ENCODE measurements around the gene MUC6. TPM values are rescaled to one million over a fixed set of nuclear protein-coding genes. Genes with fewer than 3 reads are reported as not detected.

Gene MUC6
- total RNA-seq, 1 donor from 2014 or later, result not detected

DNA sequence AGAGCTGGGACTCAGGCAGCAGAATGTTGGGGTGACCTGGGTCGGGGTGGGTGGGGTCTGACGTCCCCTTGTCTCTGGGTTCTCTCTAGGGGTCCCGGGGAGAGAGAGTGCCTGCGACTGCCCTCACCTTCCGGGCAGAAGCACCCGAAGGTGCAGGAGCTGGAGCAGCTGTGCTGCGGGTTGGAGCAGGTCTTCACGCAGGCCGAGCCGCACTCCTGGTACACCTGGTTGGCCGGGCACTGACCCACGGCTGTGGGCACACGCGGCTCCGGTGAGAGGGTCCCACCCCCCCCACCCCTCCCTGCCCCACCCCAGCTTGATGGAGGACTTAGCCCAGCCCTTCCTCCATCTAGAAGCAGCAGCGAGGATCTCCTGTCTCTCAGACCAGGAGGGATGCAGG is 6.4 kb downstream of the MUC6 start:
- no peaks in the 10 kb centered on the region for H3K4me1 Mint-ChIP-seq
- no peak for DNase-seq (ENCODE audit: low read depth, low spot score)
- H3K36me3 Mint-ChIP-seq (ENCODE audit: low read depth), result no peaks in the 10 kb centered on the region
- TF ChIP-seq, protein P1, sequence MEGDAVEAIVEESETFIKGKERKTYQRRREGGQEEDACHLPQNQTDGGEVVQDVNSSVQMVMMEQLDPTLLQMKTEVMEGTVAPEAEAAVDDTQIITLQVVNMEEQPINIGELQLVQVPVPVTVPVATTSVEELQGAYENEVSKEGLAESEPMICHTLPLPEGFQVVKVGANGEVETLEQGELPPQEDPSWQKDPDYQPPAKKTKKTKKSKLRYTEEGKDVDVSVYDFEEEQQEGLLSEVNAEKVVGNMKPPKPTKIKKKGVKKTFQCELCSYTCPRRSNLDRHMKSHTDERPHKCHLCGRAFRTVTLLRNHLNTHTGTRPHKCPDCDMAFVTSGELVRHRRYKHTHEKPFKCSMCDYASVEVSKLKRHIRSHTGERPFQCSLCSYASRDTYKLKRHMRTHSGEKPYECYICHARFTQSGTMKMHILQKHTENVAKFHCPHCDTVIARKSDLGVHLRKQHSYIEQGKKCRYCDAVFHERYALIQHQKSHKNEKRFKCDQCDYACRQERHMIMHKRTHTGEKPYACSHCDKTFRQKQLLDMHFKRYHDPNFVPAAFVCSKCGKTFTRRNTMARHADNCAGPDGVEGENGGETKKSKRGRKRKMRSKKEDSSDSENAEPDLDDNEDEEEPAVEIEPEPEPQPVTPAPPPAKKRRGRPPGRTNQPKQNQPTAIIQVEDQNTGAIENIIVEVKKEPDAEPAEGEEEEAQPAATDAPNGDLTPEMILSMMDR (conservative IDR thresholded peaks at IDR 0.05), result no peak
- no peaks in the 10 kb centered on the region for H3K9me3 Mint-ChIP-seq
- H3K27me3 Mint-ChIP-seq (ENCODE audit: low read depth), result no peaks in the 10 kb centered on the region
- H3K27ac Mint-ChIP-seq (ENCODE audit: unreplicated experiment), result no peak overlapping the region
- H3K4me3 Mint-ChIP-seq, result no peak overlapping the region

GRCh38 chr11:1029654-1030053 is 6.9 kb downstream of the MUC6 start:
- H3K9me3 Mint-ChIP-seq, result no peaks in the 10 kb centered on the region
- TF ChIP-seq, protein P1 (conservative IDR thresholded peaks at IDR 0.05), result no peak
- no peak overlapping the region for H3K27ac Mint-ChIP-seq (ENCODE audit: unreplicated experiment)
- no peaks in the 10 kb centered on the region for H3K27me3 Mint-ChIP-seq (ENCODE audit: low read depth)
- no peak overlapping the region for H3K4me3 Mint-ChIP-seq
- DNase-seq (ENCODE audit: low read depth, low spot score), result no peak
- H3K36me3 Mint-ChIP-seq (ENCODE audit: low read depth), result no peaks in the 10 kb centered on the region
- no peaks in the 10 kb centered on the region for H3K4me1 Mint-ChIP-seq

DNA sequence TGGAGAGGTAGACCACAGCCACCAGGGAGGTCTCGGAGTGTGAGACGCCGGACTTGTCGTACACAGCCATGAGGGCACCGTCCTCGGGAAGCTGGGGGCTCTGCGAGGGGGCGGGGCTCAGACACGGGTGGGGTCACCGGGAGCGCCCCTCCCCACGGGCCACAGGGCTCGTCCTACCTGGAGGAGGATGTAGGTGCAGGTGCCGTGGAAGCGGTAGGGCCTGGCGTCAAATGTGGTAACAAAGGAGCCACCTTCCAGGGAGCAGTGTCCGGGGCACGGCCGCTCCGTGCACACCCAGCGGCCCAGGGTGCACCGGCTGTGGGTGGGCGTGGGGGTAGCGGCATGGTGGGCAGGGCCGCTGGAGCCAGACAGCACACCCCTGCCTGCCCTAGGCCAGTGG is 7.5 kb downstream of the MUC6 start:
- Mint-ChIP-seq H3K36me3 (ENCODE audit: low read depth) (no peaks in the 10 kb centered on the region), H3K9me3 (no peaks in the 10 kb centered on the region), H3K27ac (ENCODE audit: unreplicated experiment) (no peak overlapping the region), H3K27me3 (ENCODE audit: low read depth) (no peaks in the 10 kb centered on the region), H3K4me1 (no peaks in the 10 kb centered on the region), H3K4me3 (no peak overlapping the region)
- no peak for DNase-seq (ENCODE audit: low read depth, low spot score)
- TF ChIP-seq, protein P1 (conservative IDR thresholded peaks at IDR 0.05), result no peak

- Mint-ChIP-seq H3K9me3 (no peaks in the 10 kb centered on the region), H3K4me1 (no peaks in the 10 kb centered on the region), H3K4me3 (no peak overlapping the region), H3K36me3 (ENCODE audit: low read depth) (no peaks in the 10 kb centered on the region), H3K27ac (ENCODE audit: unreplicated experiment) (no peak overlapping the region), H3K27me3 (ENCODE audit: low read depth) (no peaks in the 10 kb centered on the region)
- DNase-seq (ENCODE audit: low read depth, low spot score), result no peak
- TF ChIP-seq, protein P1 (conservative IDR thresholded peaks at IDR 0.05), result no peak
Observed at GRCh38 chr11:1028616-1029015, 7.9 kb downstream of the MUC6 start.

DNA sequence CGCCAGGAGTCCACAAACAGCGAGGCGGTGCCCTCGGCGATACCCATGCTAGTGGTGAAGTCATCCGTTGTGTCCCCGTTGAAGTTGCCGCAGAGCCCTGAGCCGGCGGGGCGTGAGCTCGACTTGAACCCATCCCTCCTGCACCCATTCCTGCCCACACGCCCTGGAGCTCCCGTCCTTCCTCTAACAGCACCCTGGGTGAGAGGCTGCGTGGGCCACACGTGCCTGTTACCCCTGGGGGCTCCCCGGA is 8.3 kb downstream of the MUC6 start:
- no peak overlapping the region for H3K4me3 Mint-ChIP-seq
- TF ChIP-seq, protein P1 (conservative IDR thresholded peaks at IDR 0.05), result no peak
- no peak overlapping the region for H3K27ac Mint-ChIP-seq (ENCODE audit: unreplicated experiment)
- no peaks in the 10 kb centered on the region for H3K27me3 Mint-ChIP-seq (ENCODE audit: low read depth)
- no peaks in the 10 kb centered on the region for H3K9me3 Mint-ChIP-seq
- no peak for DNase-seq (ENCODE audit: low read depth, low spot score)
- H3K4me1 Mint-ChIP-seq, result no peaks in the 10 kb centered on the region
- H3K36me3 Mint-ChIP-seq (ENCODE audit: low read depth), result peaks cover under 1% of the 10 kb centered on the region

Measured in neural crest cell (in vitro differentiated cells).